A673 (cell line): ENCODE results near the gene MARS1. TPM values are rescaled to one million over a fixed set of nuclear protein-coding genes. Genes with fewer than 3 reads are reported as not detected.
A peak's percentile ranks its signal among the peaks of the same experiment; 100 is the strongest.

Experiments used
- BruUV-seq: library from RNA; stranded (reverse); fragments of 400-500 nt; replicated peaks from 2 replicates; lab custom pipeline; 2021; lab: Mats Ljungman, UMichigan
- CTCF ChIA-PET: fragments of 300-600 bp; sonication (Branson Sonifier 250); formaldehyde crosslinking; loops from one replicate; lab custom pipeline; 2022; ENCODE audit warnings: antibody characterized with exemption; lab: Charles Lee
- POLR2A ChIA-PET: fragments of 300-600 bp; sonication (Branson Sonifier 250); formaldehyde crosslinking; loops from one replicate; lab custom pipeline; 2022; ENCODE audit warnings: antibody characterized with exemption; ENCODE audit not compliant: low non-redundant PET; lab: Charles Lee
- DNase-seq: peaks from one replicate; pipeline ENCODE4 v3.0.0-alpha.2; 2015; ENCODE audit warnings: low spot score
- H3K27ac ChIP-seq: fragments of 200-600 bp; sonication (generic); 2 replicates; pipeline ENCODE4 v1.5.1; 2016; ENCODE audit warnings: mixed run types, low read depth, mild to moderate bottlenecking, mixed read lengths, antibody characterized with exemption, low read length; ENCODE audit not compliant: poor library complexity, severe bottlenecking
- H3K27me3 ChIP-seq: fragments of 200-600 bp; sonication (generic); replicated peaks from 2 replicates; pipeline ENCODE4 v1.6.1; 2017; ENCODE audit warnings: mixed run types, low read depth, mild to moderate bottlenecking, mixed read lengths, antibody characterized with exemption, low read length; ENCODE audit not compliant: insufficient read depth, poor library complexity
- H3K36me3 ChIP-seq: fragments of 200-600 bp; sonication (generic); 2 replicates; pipeline ENCODE4 v1.6.1; 2016; ENCODE audit warnings: mixed run types, mild to moderate bottlenecking, mixed read lengths, antibody characterized with exemption, low read length; ENCODE audit not compliant: insufficient read depth, poor library complexity, severe bottlenecking
- H3K4me1 ChIP-seq: fragments of 200-600 bp; sonication (generic); 2 replicates; pipeline ENCODE4 v1.6.1; 2017; ENCODE audit warnings: mixed run types, mild to moderate bottlenecking, mixed read lengths, antibody characterized with exemption, low read length; ENCODE audit not compliant: insufficient read depth, poor library complexity, severe bottlenecking
- H3K4me3 ChIP-seq: fragments of 200-600 bp; sonication (generic); 2 replicates; pipeline ENCODE4 v1.5.1; 2016; ENCODE audit warnings: low read depth, mixed run types, mild to moderate bottlenecking, mixed read lengths, low read length; ENCODE audit not compliant: poor library complexity, severe bottlenecking
- H3K9me3 ChIP-seq: fragments of 200-600 bp; sonication (generic); 2 replicates; pipeline ENCODE4 v1.6.1; 2016; ENCODE audit warnings: mixed run types, low read depth, mild to moderate bottlenecking, mixed read lengths, antibody characterized with exemption, low read length; ENCODE audit not compliant: poor library complexity, severe bottlenecking
- EZH2 ChIP-seq: fragments of 200-600 bp; sonication (generic); IDR thresholded peaks from 2 replicates; pipeline ENCODE4 v1.6.1; 2017; ENCODE audit warnings: borderline replicate concordance, low read depth, mild to moderate bottlenecking, mixed read lengths, antibody characterized with exemption, low read length; ENCODE audit not compliant: poor library complexity, severe bottlenecking
- intact Hi-C: fragments of 100-400 bp; cut with micrococcal nuclease; formaldehyde crosslinking; loops from one replicate; pipeline ENCODE4 v1.10.0; 2022; ENCODE audit not compliant: unreplicated experiment
- total RNA-seq: library from RNA; stranded (reverse); gene quantifications from 2 replicates; pipeline ENCODE4 v1.2.3, GENCODE V29; 2021
- TF ChIP-seq, protein P1 (sequence below): fragments of 300-800, 200-600 bp; sonication (generic); conservative IDR thresholded peaks from 2 replicates; pipeline ENCODE4 v1.5.1; 2017; ENCODE audit warnings: low read depth, mild to moderate bottlenecking, antibody characterized with exemption, low read length, moderate library complexity, mixed read lengths

The MARS1 gene
- total RNA-seq, 1 experiment from 2014 or later, result 467 TPM

DNA sequence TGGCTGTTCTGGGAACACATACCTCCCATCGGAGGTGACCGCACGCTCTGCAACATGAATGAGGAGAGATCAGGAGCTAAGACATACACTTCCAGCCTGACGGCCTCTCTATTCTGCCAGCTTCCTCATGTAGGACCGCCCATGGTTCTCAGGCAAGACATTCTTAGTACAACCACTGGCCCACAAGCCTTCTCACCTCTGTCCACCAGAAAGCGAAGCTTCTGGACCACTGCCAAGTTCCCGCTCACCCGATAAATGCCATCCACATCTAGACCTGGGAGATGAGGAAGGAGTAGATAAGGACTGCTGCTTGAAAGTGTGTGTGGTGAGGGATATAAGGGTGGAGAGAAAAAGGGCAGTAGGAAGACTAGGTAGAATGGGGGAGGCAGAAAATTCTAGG lies 13.4 kb upstream of the MARS1 start:
- TF ChIP-seq, protein P1, sequence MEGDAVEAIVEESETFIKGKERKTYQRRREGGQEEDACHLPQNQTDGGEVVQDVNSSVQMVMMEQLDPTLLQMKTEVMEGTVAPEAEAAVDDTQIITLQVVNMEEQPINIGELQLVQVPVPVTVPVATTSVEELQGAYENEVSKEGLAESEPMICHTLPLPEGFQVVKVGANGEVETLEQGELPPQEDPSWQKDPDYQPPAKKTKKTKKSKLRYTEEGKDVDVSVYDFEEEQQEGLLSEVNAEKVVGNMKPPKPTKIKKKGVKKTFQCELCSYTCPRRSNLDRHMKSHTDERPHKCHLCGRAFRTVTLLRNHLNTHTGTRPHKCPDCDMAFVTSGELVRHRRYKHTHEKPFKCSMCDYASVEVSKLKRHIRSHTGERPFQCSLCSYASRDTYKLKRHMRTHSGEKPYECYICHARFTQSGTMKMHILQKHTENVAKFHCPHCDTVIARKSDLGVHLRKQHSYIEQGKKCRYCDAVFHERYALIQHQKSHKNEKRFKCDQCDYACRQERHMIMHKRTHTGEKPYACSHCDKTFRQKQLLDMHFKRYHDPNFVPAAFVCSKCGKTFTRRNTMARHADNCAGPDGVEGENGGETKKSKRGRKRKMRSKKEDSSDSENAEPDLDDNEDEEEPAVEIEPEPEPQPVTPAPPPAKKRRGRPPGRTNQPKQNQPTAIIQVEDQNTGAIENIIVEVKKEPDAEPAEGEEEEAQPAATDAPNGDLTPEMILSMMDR, result no peak
- no peak for TF ChIP-seq EZH2
- DNase-seq, result no peak
- H3K9me3 ChIP-seq, result no peaks in the 10 kb centered on the region
- POLR2A ChIA-PET, result no interaction called here
- no peak overlapping the region for H3K27ac ChIP-seq
- CTCF ChIA-PET, result no interaction called here
- H3K4me1 ChIP-seq, result no peaks in the 10 kb centered on the region
- BruUV-seq, result no TSS peak
- H3K27me3 ChIP-seq, result peaks cover 29% of the 10 kb centered on the region
- intact Hi-C loops, result no loop called here
- no peaks in the 10 kb centered on the region for H3K36me3 ChIP-seq
- H3K4me3 ChIP-seq, result no peak overlapping the region

DNA sequence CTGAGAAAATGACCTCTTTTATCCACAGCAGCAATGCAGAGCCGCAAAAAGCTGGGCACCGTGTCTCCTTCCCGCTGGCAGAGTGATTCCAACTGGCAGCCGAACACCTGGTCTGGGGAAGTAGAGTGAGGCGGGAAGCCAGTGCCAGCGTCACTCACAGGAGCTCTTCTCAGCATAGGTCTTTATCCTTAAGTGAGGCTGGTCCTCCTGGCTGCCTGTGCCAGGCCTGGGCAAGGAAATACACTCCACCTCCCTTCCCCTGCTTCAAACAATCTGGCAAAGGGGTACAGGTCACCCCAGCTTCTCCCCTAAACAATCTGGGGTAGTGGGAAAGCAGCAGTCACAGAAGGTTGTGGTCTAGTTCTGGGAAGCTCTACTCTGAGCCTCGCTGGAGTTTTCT lies 13.0 kb upstream of the MARS1 start:
- no TSS peak for BruUV-seq
- intact Hi-C loops, result no loop called here
- POLR2A ChIA-PET, result interaction anchor here (0.5 kb wide), 1 partner anchor 12 kb away, joined by 8 read pairs; no protein-coding TSS in a partner anchor
- no peaks in the 10 kb centered on the region for H3K9me3 ChIP-seq
- no peak overlapping the region for H3K27ac ChIP-seq
- CTCF ChIA-PET, result no interaction called here
- TF ChIP-seq, protein P1, result no peak
- TF ChIP-seq EZH2, result no peak
- H3K4me1 ChIP-seq, result no peaks in the 10 kb centered on the region
- no peaks in the 10 kb centered on the region for H3K36me3 ChIP-seq
- no peak for DNase-seq
- H3K4me3 ChIP-seq, result no peak overlapping the region
- H3K27me3 ChIP-seq, result peaks cover 29% of the 10 kb centered on the region

- no peak for DNase-seq
- Histone ChIP-seq H3K4me3 (peak overlapping the region; percentile 27), H3K4me1 (no peaks in the 10 kb centered on the region), H3K27me3 (peaks cover 29% of the 10 kb centered on the region), H3K9me3 (no peaks in the 10 kb centered on the region), H3K36me3 (no peaks in the 10 kb centered on the region), H3K27ac (no peak overlapping the region)
- intact Hi-C loops, result no loop called here
- no TSS peak for BruUV-seq
- TF ChIP-seq, protein P1, result no peak
- TF ChIP-seq EZH2, result peak; percentile 76
- ChIA-PET CTCF (no interaction called here), POLR2A (interaction anchor here (0.5 kb wide), 1 partner anchor 12 kb away, joined by 8 read pairs; no protein-coding TSS in a partner anchor)
These were observed 12.4 kb upstream of the MARS1 start for GRCh38 chr12:57475271-57476161.
